HL-60 (cell line): Measurements from ENCODE around the gene PHPT1.

Source experiments
- CTCF ChIP-seq: IDR thresholded peaks from one replicate; pipeline ENCODE4 v1.5.1; 2011; ENCODE audit warnings: low read length, control low read depth, inconsistent platforms; ENCODE audit not compliant: insufficient read depth
- POLR2AphosphoS5 ChIP-seq: IDR thresholded peaks from 2 replicates; pipeline ENCODE4 v1.6.1; 2012; ENCODE audit warnings: low read depth

- TF ChIP-seq CTCF (no peak), POLR2AphosphoS5 (no peak)
Measured at GRCh38 chr9:136808075-136808805, 41.0 kb upstream of the PHPT1 start.
